Hepatocyte (in vitro differentiated cells): ENCODE results near the gene FBXL7. TPM values are rescaled to one million over a fixed set of nuclear protein-coding genes. Genes with fewer than 3 reads are reported as not detected.

Experiments
- DNase-seq: peaks from one replicate; pipeline ENCODE4 v3.0.0-alpha.2; 2016; ENCODE audit warnings: low spot score
- H2AFZ ChIP-seq: fragments of 200-600 bp; sonication (generic); 2 replicates; pipeline ENCODE4 v1.6.0; 2016; ENCODE audit warnings: antibody characterized with exemption, mild to moderate bottlenecking
- H3K27ac ChIP-seq: fragments of 200-600 bp; sonication (generic); 2 replicates; pipeline ENCODE4 v1.5.1; 2016; ENCODE audit warnings: mild to moderate bottlenecking
- H3K27me3 ChIP-seq: fragments of 200-600 bp; sonication (generic); 2 replicates; pipeline ENCODE4 v1.6.1; 2016
- H3K36me3 ChIP-seq: fragments of 200-600 bp; sonication (generic); replicated peaks from 2 replicates; pipeline ENCODE4 v1.5.1; 2016; ENCODE audit warnings: low read depth; ENCODE audit not compliant: insufficient read depth
- H3K4me1 ChIP-seq: fragments of 200-600 bp; sonication (generic); 2 replicates; pipeline ENCODE4 v1.5.1; 2016; ENCODE audit warnings: mild to moderate bottlenecking, moderate library complexity; ENCODE audit not compliant: insufficient read depth
- H3K4me2 ChIP-seq: fragments of 200-600 bp; sonication (generic); 2 replicates; pipeline ENCODE4 v1.6.0; 2016
- H3K4me3 ChIP-seq: fragments of 200-600 bp; sonication (generic); 2 replicates; pipeline ENCODE4 v1.5.1; 2016; ENCODE audit warnings: mild to moderate bottlenecking
- H3K79me2 ChIP-seq: fragments of 200-600 bp; sonication (generic); 2 replicates; pipeline ENCODE4 v1.6.0; 2017; ENCODE audit warnings: mild to moderate bottlenecking
- H3K9me2 ChIP-seq: fragments of 200-600 bp; sonication (generic); replicated peaks from 2 replicates; pipeline ENCODE4 v1.6.0; 2017; ENCODE audit warnings: mild to moderate bottlenecking; ENCODE audit not compliant: insufficient read depth
- H3K9me3 ChIP-seq: fragments of 200-600 bp; sonication (generic); 2 replicates; pipeline ENCODE4 v1.5.1; 2016; ENCODE audit warnings: low read depth, mild to moderate bottlenecking
- H4K20me1 ChIP-seq: fragments of 200-600 bp; sonication (generic); 2 replicates; pipeline ENCODE4 v1.6.0; 2016; ENCODE audit warnings: mild to moderate bottlenecking; ENCODE audit not compliant: insufficient read depth, poor library complexity, severe bottlenecking
- EZH2 ChIP-seq: fragments of 200-600 bp; sonication (generic); IDR thresholded peaks from 2 replicates; pipeline ENCODE4 v1.6.1; 2016; ENCODE audit warnings: antibody characterized with exemption, mild to moderate bottlenecking, borderline replicate concordance
- EZH2phosphoT487 ChIP-seq: fragments of 200-600 bp; sonication (generic); IDR thresholded peaks from one replicate; pipeline ENCODE4 v1.6.1; 2018; ENCODE audit warnings: antibody characterized with exemption, mild to moderate bottlenecking, low read depth, moderate library complexity; ENCODE audit not compliant: unreplicated experiment, severe bottlenecking
- WGBS: methylation state at CpG from one replicate; pipeline ENCODE4 v1.1.6; 2016; ENCODE audit warnings: low lambda C conversion rate; ENCODE audit errors: missing lambda C conversion rate; 5-methylcytosine and 5-hydroxymethylcytosine counted together
- polyA plus RNA-seq: library from polyadenylated mRNA; unstranded; fragments of >200 nt; fragmentation: Nextera tagmentation; extraction: Ambion mirVana; gene quantifications from 2 replicates; pipeline ENCODE4 v1.2.1, GENCODE V29; 2016
- total RNA-seq: library from RNA; depleted of rRNA; stranded (reverse); fragments of >200 nt; gene quantifications from 2 replicates; pipeline ENCODE4 v1.2.3, GENCODE V29; 2014
- TF ChIP-seq, protein P1 (sequence below): fragments of 200-600 bp; sonication (generic); IDR thresholded peaks from 2 replicates; pipeline ENCODE4 v1.5.1; 2016; ENCODE audit warnings: antibody characterized with exemption, mild to moderate bottlenecking; ENCODE audit not compliant: poor library complexity

The FBXL7 gene
- total and polyA plus RNA-seq, 2 experiments from 2014 or later = 8.4 to 10.3 TPM

DNA sequence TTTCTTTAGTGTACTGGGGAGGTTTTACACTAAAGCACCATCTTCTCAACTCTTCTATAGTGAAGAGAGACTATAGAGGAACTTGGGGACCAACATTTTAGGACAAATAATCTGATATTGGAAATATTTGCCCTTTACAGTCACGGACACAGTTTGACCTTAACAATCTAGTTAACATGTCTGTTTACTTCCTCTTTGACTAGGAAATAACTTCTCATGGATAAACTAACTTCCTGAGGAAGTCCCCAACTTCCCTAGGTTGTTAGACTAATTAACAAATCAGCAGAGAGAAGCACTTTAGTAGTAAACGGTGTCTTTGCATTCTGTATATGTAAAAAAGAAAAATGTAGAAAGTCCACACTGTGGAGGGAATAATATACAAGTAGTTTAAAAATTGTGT lies 127.7 kb downstream of the FBXL7 start:
- Histone ChIP-seq H3K4me2 (no peak overlapping the region), H3K9me3 (no peaks in the 10 kb centered on the region), H3K4me1 (no peaks in the 10 kb centered on the region), H3K9me2 (no peaks in the 10 kb centered on the region), H2AFZ (no peak overlapping the region), H3K4me3 (no peak overlapping the region), H3K79me2 (peaks cover 13% of the 10 kb centered on the region), H3K27me3 (no peaks in the 10 kb centered on the region), H4K20me1 (peaks cover 2% of the 10 kb centered on the region), H3K27ac (no peak overlapping the region), H3K36me3 (no peaks in the 10 kb centered on the region)
- TF ChIP-seq, protein P1, sequence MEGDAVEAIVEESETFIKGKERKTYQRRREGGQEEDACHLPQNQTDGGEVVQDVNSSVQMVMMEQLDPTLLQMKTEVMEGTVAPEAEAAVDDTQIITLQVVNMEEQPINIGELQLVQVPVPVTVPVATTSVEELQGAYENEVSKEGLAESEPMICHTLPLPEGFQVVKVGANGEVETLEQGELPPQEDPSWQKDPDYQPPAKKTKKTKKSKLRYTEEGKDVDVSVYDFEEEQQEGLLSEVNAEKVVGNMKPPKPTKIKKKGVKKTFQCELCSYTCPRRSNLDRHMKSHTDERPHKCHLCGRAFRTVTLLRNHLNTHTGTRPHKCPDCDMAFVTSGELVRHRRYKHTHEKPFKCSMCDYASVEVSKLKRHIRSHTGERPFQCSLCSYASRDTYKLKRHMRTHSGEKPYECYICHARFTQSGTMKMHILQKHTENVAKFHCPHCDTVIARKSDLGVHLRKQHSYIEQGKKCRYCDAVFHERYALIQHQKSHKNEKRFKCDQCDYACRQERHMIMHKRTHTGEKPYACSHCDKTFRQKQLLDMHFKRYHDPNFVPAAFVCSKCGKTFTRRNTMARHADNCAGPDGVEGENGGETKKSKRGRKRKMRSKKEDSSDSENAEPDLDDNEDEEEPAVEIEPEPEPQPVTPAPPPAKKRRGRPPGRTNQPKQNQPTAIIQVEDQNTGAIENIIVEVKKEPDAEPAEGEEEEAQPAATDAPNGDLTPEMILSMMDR = no peak
- TF ChIP-seq EZH2 (no peak), EZH2phosphoT487 (no peak)
- no peak for DNase-seq
- 90% methylated on average over 2 of the region's 2 CpGs for WGBS

GRCh38 chr5:15630441-15630840 lies 130.5 kb downstream of the FBXL7 start:
- TF ChIP-seq EZH2phosphoT487 (no peak), EZH2 (no peak)
- TF ChIP-seq, protein P1 = no peak
- Histone ChIP-seq H2AFZ (no peak overlapping the region), H3K4me2 (no peak overlapping the region), H3K4me1 (no peaks in the 10 kb centered on the region), H3K36me3 (no peaks in the 10 kb centered on the region), H3K79me2 (peaks cover 14% of the 10 kb centered on the region), H3K27me3 (no peaks in the 10 kb centered on the region), H4K20me1 (peaks cover 6% of the 10 kb centered on the region), H3K4me3 (no peak overlapping the region), H3K9me2 (no peaks in the 10 kb centered on the region), H3K9me3 (no peaks in the 10 kb centered on the region), H3K27ac (no peak overlapping the region)
- no peak for DNase-seq

DNA sequence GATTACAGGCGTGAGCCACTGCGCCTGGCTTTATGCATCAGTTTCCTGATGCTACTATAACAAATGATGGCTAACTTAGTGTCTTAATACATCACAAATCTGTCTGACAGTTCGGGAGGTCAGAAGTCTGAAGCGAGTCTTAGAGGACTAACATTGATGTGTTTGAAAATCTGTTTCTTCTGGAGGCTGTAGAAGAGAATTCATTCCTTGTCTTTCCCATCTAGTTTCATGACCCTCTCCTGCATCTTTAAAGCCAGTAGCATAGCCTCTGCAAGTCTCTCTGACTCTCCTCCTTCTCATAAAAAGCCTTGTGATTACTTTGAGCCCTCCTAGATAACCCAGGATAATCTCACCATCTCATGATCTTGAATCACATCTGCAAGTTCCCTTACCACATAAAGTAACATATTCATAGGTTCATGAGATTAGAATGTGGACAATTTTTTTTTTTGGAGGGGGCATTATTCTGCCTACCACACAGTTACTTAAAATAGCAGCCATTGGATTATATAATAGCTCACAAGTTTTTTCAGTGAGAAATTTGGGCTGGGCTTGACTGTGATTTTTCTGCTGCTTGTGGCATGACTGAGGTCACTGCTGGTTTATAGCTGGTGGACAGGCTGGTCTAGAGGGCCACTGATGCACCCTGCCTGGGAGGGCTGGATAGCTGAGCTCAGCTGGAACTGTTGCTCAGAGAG lies 134.8 kb downstream of the FBXL7 start:
- no peak overlapping the region for H3K27ac ChIP-seq
- no peaks in the 10 kb centered on the region for H3K9me3 ChIP-seq
- H3K4me2 ChIP-seq = no peak overlapping the region
- peaks cover 9% of the 10 kb centered on the region for H3K79me2 ChIP-seq
- peaks cover 4% of the 10 kb centered on the region for H4K20me1 ChIP-seq
- H3K4me1 ChIP-seq = no peaks in the 10 kb centered on the region
- H3K36me3 ChIP-seq = no peaks in the 10 kb centered on the region
- 72% methylated on average over 4 of the region's 4 CpGs for WGBS
- TF ChIP-seq EZH2 (no peak), EZH2phosphoT487 (no peak)
- TF ChIP-seq, protein P1 = no peak
- no peak overlapping the region for H3K4me3 ChIP-seq
- no peak for DNase-seq
- no peaks in the 10 kb centered on the region for H3K27me3 ChIP-seq
- no peak overlapping the region for H2AFZ ChIP-seq
- no peaks in the 10 kb centered on the region for H3K9me2 ChIP-seq
